Neural cell (in vitro differentiated cells): Measurements from ENCODE around the gene DRAP1. TPM values are rescaled to one million over a fixed set of nuclear protein-coding genes. Genes with fewer than 3 reads are reported as not detected.

ENCODE experiments used
- H2AFZ ChIP-seq: fragments of 200-600, 300-800 bp; sonication (generic), shearing (Covaris generic); 2 replicates; pipeline ENCODE4 v1.6.0; 2014; ENCODE audit warnings: low read depth, mild to moderate bottlenecking, antibody characterized with exemption, low read length, moderate library complexity
- H3F3A ChIP-seq: fragments of 200-600 bp; shearing (Covaris generic); 2 replicates; pipeline ENCODE4 v1.6.1; 2016; ENCODE audit warnings: mild to moderate bottlenecking, moderate library complexity, mixed read lengths, antibody characterized with exemption, low read length; ENCODE audit not compliant: insufficient read depth, poor library complexity, severe bottlenecking
- H3K27ac ChIP-seq: fragments of 200-600, 300-800 bp; sonication (generic), shearing (Covaris generic); 2 replicates; pipeline ENCODE4 v1.5.1; 2014; ENCODE audit warnings: mild to moderate bottlenecking, low read length, moderate library complexity
- H3K27me3 ChIP-seq: fragments of 300-800, 200-600 bp; sonication (generic), shearing (Covaris generic); 2 replicates; pipeline ENCODE4 v1.6.0; 2014; ENCODE audit warnings: mild to moderate bottlenecking, low read depth, low read length, moderate library complexity; ENCODE audit not compliant: insufficient read depth
- H3K36me3 ChIP-seq: fragments of 300-800, 200-600 bp; sonication (generic), shearing (Covaris generic); 2 replicates; pipeline ENCODE4 v1.5.1; 2014; ENCODE audit warnings: mild to moderate bottlenecking, antibody characterized with exemption, low read length, moderate library complexity; ENCODE audit not compliant: insufficient read depth
- H3K4me2 ChIP-seq: fragments of 300-800, 200-600 bp; sonication (generic), shearing (Covaris generic); 2 replicates; pipeline ENCODE4 v1.6.0; 2014; ENCODE audit warnings: mild to moderate bottlenecking, low read length
- H3K4me3 ChIP-seq: fragments of 300-800, 200-600 bp; sonication (generic), shearing (Covaris generic); 2 replicates; pipeline ENCODE4 v1.5.1; 2014; ENCODE audit warnings: mild to moderate bottlenecking, low read length, moderate library complexity
- H3K79me2 ChIP-seq: fragments of 200-600 bp; shearing (Covaris generic); replicated peaks from 2 replicates; pipeline ENCODE4 v1.6.0; 2014; ENCODE audit warnings: mild to moderate bottlenecking, low read length, moderate library complexity; ENCODE audit not compliant: insufficient read depth
- H3K9ac ChIP-seq: fragments of 300-800, 200-600 bp; sonication (generic), shearing (Covaris generic); 2 replicates; pipeline ENCODE4 v1.6.1; 2016; ENCODE audit warnings: mild to moderate bottlenecking, low read length, mixed read lengths
- H3K9me2 ChIP-seq: fragments of 200-600 bp; shearing (Covaris generic); 2 replicates; pipeline ENCODE4 v1.6.1; 2016; ENCODE audit warnings: mild to moderate bottlenecking, low read length, mixed read lengths; ENCODE audit not compliant: insufficient read depth
- H3K9me3 ChIP-seq: fragments of 200-600, 300-800 bp; sonication (generic), shearing (Covaris generic); 2 replicates; pipeline ENCODE4 v1.6.1; 2016; ENCODE audit warnings: mild to moderate bottlenecking, mixed run types, low read length, moderate library complexity, mixed read lengths
- H4K20me1 ChIP-seq: fragments of 200-600 bp; shearing (Covaris generic); 2 replicates; pipeline ENCODE4 v1.6.1; 2016; ENCODE audit warnings: mild to moderate bottlenecking, mixed run types; ENCODE audit not compliant: insufficient read depth
- EP300 ChIP-seq: fragments of 450-650 bp; conservative IDR thresholded peaks from 2 replicates; pipeline ENCODE4 v1.6.1; 2014; ENCODE audit warnings: antibody characterized with exemption, mild to moderate bottlenecking, moderate library complexity; ENCODE audit not compliant: poor library complexity, severe bottlenecking
- EZH2 ChIP-seq: fragments of 200-600, 300-800 bp; shearing (Covaris generic), sonication (generic); IDR thresholded peaks from 2 replicates; pipeline ENCODE4 v1.6.1; 2014; ENCODE audit warnings: antibody characterized with exemption, low read length, borderline replicate concordance, mild to moderate bottlenecking; ENCODE audit not compliant: insufficient read depth, poor library complexity, severe bottlenecking
- MXI1 ChIP-seq: fragments of 450-650 bp; conservative IDR thresholded peaks from 2 replicates; pipeline ENCODE4 v1.6.1; 2014; ENCODE audit warnings: antibody characterized with exemption, mild to moderate bottlenecking; ENCODE audit not compliant: poor library complexity, severe bottlenecking
- POLR2AphosphoS5 ChIP-seq: IDR thresholded peaks from 2 replicates; pipeline ENCODE4 v1.6.1; 2012
- RAD21 ChIP-seq: fragments of 450-650 bp; conservative IDR thresholded peaks from 2 replicates; pipeline ENCODE4 v1.6.1; 2014; ENCODE audit warnings: antibody characterized with exemption, mild to moderate bottlenecking, moderate library complexity
- SMC3 ChIP-seq: fragments of 450-650 bp; conservative IDR thresholded peaks from 2 replicates; pipeline ENCODE4 v1.6.1; 2014; ENCODE audit warnings: antibody characterized with exemption, mild to moderate bottlenecking, moderate library complexity; ENCODE audit not compliant: poor library complexity
- TAF1 ChIP-seq: IDR thresholded peaks from 2 replicates; pipeline ENCODE4 v1.6.1; 2012; ENCODE audit warnings: low read depth
- polyA plus RNA-seq: library from polyadenylated mRNA; depleted of rRNA; stranded (reverse); fragments of >200 nt; gene quantifications from 2 replicates; pipeline ENCODE4 v1.2.3, GENCODE V29; 2014
- TF ChIP-seq, protein P1 (sequence below): IDR thresholded peaks from 2 replicates; pipeline ENCODE4 v1.6.1; 2012; ENCODE audit warnings: borderline replicate concordance
- TF ChIP-seq, protein P2 (sequence below): fragments of 450-650 bp; IDR thresholded peaks from 2 replicates; pipeline ENCODE4 v1.5.1; 2014; ENCODE audit warnings: antibody characterized with exemption, mild to moderate bottlenecking, moderate library complexity; ENCODE audit not compliant: poor library complexity, severe bottlenecking

DRAP1 gene
- polyA plus RNA-seq, 1 donor from 2014 or later = 242 TPM

DNA sequence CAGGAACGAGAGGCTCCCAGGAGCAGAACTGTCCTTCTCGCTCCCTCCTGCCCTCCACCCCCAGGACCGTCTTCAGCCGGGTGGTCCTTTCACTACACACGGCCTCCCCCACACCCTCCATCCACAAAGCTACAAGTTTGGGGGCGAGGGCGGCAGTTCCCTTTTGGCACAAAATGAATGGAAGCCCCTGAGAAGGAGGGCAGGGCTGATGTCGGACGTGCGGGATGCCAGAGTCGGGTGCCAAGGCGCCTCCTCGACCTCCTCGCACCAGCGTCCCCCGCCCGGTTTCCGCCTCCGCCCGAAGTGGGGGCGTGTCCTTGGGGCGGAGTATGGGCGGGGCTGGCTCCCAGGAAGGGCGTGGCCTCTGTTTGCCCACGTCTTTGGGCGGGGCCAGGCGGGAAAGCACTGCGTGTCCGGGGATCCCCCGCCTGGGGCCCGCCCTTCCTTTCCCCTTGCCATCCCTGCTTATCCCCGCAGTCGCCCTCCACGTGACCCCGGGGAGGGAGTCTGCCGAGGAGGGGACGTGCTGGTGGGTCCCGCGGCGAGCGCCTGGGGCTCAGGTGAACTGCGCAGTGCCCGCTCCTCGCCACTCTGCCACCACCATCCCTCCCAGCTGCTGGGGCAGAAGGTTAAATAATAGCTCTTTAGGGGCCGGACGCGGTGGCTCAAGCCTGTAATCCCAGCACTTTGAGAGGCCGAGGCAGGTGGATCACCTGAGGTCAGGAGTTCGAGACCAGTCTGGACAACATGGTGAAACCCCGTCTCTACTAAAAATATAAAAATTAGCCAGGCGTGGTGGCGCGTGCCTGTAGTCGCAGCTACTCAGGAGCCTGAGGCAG is 45.7 kb upstream of the DRAP1 start:
- H2AFZ ChIP-seq = no peak overlapping the region

DNA sequence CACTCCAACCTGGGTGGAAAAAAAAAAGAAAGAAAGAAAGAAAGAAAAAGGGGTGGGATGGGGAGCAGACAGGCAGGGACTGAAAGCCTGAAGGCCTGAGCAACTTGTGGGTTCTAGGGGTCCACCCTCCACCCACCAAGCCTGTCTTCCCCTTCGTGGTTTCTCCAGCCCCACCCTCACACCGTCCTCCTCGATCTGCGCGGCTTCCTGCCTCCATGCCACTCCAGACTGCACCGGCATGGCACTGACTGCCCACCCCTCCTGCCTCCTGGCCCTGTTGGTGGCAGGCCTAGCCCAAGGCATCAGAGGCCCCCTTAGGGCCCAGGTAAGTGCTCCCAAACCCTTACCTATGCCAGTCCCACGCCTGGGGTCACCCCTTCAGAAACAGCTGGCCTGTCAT is 39.6 kb upstream of the DRAP1 start, which contains the start of gene CTSW:
Gene CTSW (plus strand): TSS at position 221 of the 400 bp plus-strand sequence. CDS start 18 bp downstream, at position 239.
- H3K79me2 ChIP-seq = no peaks in the 10 kb centered on the region
- no peaks in the 10 kb centered on the region for H3F3A ChIP-seq
- TF ChIP-seq SMC3 = no peak
- TF ChIP-seq, protein P1, sequence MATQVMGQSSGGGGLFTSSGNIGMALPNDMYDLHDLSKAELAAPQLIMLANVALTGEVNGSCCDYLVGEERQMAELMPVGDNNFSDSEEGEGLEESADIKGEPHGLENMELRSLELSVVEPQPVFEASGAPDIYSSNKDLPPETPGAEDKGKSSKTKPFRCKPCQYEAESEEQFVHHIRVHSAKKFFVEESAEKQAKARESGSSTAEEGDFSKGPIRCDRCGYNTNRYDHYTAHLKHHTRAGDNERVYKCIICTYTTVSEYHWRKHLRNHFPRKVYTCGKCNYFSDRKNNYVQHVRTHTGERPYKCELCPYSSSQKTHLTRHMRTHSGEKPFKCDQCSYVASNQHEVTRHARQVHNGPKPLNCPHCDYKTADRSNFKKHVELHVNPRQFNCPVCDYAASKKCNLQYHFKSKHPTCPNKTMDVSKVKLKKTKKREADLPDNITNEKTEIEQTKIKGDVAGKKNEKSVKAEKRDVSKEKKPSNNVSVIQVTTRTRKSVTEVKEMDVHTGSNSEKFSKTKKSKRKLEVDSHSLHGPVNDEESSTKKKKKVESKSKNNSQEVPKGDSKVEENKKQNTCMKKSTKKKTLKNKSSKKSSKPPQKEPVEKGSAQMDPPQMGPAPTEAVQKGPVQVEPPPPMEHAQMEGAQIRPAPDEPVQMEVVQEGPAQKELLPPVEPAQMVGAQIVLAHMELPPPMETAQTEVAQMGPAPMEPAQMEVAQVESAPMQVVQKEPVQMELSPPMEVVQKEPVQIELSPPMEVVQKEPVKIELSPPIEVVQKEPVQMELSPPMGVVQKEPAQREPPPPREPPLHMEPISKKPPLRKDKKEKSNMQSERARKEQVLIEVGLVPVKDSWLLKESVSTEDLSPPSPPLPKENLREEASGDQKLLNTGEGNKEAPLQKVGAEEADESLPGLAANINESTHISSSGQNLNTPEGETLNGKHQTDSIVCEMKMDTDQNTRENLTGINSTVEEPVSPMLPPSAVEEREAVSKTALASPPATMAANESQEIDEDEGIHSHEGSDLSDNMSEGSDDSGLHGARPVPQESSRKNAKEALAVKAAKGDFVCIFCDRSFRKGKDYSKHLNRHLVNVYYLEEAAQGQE = no peak
- TF ChIP-seq TAF1 = no peak
- TF ChIP-seq EZH2 = no peak
- TF ChIP-seq, protein P2, sequence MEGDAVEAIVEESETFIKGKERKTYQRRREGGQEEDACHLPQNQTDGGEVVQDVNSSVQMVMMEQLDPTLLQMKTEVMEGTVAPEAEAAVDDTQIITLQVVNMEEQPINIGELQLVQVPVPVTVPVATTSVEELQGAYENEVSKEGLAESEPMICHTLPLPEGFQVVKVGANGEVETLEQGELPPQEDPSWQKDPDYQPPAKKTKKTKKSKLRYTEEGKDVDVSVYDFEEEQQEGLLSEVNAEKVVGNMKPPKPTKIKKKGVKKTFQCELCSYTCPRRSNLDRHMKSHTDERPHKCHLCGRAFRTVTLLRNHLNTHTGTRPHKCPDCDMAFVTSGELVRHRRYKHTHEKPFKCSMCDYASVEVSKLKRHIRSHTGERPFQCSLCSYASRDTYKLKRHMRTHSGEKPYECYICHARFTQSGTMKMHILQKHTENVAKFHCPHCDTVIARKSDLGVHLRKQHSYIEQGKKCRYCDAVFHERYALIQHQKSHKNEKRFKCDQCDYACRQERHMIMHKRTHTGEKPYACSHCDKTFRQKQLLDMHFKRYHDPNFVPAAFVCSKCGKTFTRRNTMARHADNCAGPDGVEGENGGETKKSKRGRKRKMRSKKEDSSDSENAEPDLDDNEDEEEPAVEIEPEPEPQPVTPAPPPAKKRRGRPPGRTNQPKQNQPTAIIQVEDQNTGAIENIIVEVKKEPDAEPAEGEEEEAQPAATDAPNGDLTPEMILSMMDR = no peak
- no peak for TF ChIP-seq POLR2AphosphoS5
- no peak for TF ChIP-seq EP300
- TF ChIP-seq MXI1 = no peak
- TF ChIP-seq RAD21 = no peak
- H3K4me3 ChIP-seq = no peak within 1 kb of the TSS
- no peaks in the 10 kb centered on the region for H3K36me3 ChIP-seq
- H3K27ac ChIP-seq = no peak within 1 kb of the TSS
- H2AFZ ChIP-seq = no peak within 1 kb of the TSS
- no peaks in the 10 kb centered on the region for H3K9me3 ChIP-seq
- H3K9ac ChIP-seq = no peak within 1 kb of the TSS
- no peak within 1 kb of the TSS for H3K4me2 ChIP-seq
- no peaks in the 10 kb centered on the region for H3K27me3 ChIP-seq
- H3K9me2 ChIP-seq = no peaks in the 10 kb centered on the region
- H4K20me1 ChIP-seq = no peaks in the 10 kb centered on the region

More for the DNA sequence above, 45.7 kb upstream of the DRAP1 start:
- Histone ChIP-seq H3K4me2 (no peak overlapping the region), H3K79me2 (no peaks in the 10 kb centered on the region), H3K27me3 (peaks cover 11% of the 10 kb centered on the region), H4K20me1 (no peaks in the 10 kb centered on the region), H3F3A (no peaks in the 10 kb centered on the region), H3K4me3 (peak overlapping the region; percentile 65), H3K27ac (no peak overlapping the region), H3K9ac (peak overlapping the region; percentile 46), H3K36me3 (no peaks in the 10 kb centered on the region), H3K9me3 (no peaks in the 10 kb centered on the region), H3K9me2 (no peaks in the 10 kb centered on the region)
- TF ChIP-seq POLR2AphosphoS5 (peak; percentile 52), MXI1 (peak; percentile 13)
- TF ChIP-seq, protein P2 = no peak
